Mucosa of rectum (tissue), 2 donors: ENCODE data around the gene ADORA2B.

Source experiments
- H3K27ac ChIP-seq, 2 donors: one replicate each; pipeline ENCODE4 v1.7.0; 2013; ENCODE audit warnings: inconsistent platforms in 2 of 2, low read depth in 2 of 2, low read length in 2 of 2
- H3K27me3 ChIP-seq, 2 donors: one replicate each; pipeline ENCODE4 v1.7.0; 2013; ENCODE audit warnings: low read length in 2 of 2; ENCODE audit not compliant: control insufficient read depth in 2 of 2, insufficient read depth in 2 of 2
- H3K36me3 ChIP-seq, 2 donors: one replicate each; pipeline ENCODE4 v1.7.0; 2013; ENCODE audit warnings: low read length in 2 of 2; ENCODE audit not compliant: control insufficient read depth in 2 of 2, insufficient read depth in 2 of 2
- H3K4me1 ChIP-seq, 2 donors: one replicate each; pipeline ENCODE4 v1.7.0; 2013; ENCODE audit warnings: low read length in 2 of 2, mild to moderate bottlenecking in 1 of 2; ENCODE audit not compliant: control insufficient read depth in 2 of 2, insufficient read depth in 2 of 2
- H3K4me3 ChIP-seq, 2 donors: one replicate each; pipeline ENCODE4 v1.7.0; 2013; ENCODE audit warnings: low read length in 2 of 2
- H3K9ac ChIP-seq, 2 donors: one replicate each; pipeline ENCODE4 v1.7.0; 2013; ENCODE audit warnings: low read length in 2 of 2, low read depth in 1 of 2, mild to moderate bottlenecking in 1 of 2
- H3K9me3 ChIP-seq, 2 donors: one replicate each; pipeline ENCODE4 v1.7.0; 2013; ENCODE audit warnings: low read length in 2 of 2; ENCODE audit not compliant: control insufficient read depth in 2 of 2
- donor health status: healthy.
- donor health status: Normal muscosa, but diverticular disease.

ADORA2B gene

GRCh38 chr17:15952048-15952532 lies 7.2 kb downstream of the ADORA2B start:
- Histone ChIP-seq H3K27ac (no peak overlapping the region), H3K4me3 (no peak overlapping the region), H3K36me3 (peaks cover 0 to 8% of the 10 kb centered on the region in 2 donors), H3K9me3 (no peaks in the 10 kb centered on the region), H3K27me3 (no peaks in the 10 kb centered on the region), H3K4me1 (peaks cover 12 to 18% of the 10 kb centered on the region in 2 donors), H3K9ac (no peak overlapping the region)

DNA sequence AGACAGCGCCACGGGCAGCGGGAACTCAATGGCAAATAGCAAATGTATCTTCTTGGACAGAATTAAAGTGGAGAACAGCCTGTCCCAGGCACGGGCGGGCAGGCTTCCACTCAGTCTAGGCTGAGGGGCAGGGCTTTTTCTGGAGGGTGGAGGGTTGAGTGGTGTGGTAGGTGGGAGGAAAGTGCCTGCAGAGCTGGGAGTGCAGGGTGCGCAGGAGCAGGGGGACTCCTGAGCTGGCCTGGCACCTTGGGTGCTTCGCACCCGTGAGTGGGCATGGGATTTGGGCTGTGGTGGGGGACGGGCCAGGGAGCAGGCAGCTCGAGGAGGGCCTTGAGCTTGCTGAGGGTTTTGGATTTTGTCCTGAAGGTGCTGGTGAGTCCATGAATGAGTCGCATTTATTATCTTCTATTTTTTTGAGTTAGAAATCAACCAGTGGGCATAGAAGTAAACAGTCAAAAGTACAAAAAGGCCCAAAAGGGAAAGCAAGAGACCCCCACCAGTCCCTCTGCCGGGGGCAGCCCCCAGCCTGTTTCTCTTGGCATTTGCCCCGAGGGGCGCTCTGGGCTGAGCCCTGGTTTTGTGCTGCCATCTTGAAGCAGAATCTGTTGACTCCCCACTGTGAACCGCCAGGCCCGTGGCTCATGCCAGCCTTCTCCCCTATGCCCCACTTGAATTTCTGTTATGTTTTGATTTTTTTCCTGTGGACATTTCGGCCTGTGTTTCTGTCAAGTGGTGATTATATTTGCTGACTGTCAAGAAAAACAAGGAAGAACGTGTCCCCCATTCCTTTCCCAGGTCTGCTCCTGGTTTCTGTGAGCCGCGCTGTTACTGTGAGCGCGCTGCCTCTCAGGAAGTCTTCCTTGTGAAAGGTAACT lies 8.2 kb downstream of the ADORA2B start:
- Histone ChIP-seq H3K4me3 (no peak overlapping the region), H3K27me3 (no peaks in the 10 kb centered on the region), H3K4me1 (peaks cover 4 to 11% of the 10 kb centered on the region in 2 donors), H3K36me3 (peaks cover 0 to 8% of the 10 kb centered on the region in 2 donors), H3K9me3 (no peaks in the 10 kb centered on the region), H3K9ac (no peak overlapping the region), H3K27ac (no peak overlapping the region)

DNA sequence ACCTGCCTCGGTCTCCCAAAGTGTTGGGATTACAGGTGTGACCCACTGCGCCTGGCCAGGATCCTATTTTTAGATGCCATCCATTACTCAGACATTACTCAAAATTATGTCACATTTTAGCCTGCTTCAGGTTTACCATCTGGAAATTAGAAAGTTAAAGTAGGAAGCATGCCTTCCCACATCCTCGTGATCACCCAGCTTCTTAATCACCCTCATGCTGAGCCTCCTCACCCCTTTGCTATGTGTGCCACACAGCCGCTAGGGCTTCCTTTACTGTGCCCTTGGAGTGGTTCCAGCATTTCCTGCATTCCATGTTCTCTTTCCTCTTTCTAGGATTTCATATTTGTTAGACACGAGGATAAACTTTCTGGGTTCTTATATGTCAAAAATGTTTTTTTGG lies 9.3 kb downstream of the ADORA2B start:
- peaks cover 0 to 8% of the 10 kb centered on the region in 2 donors for H3K36me3 ChIP-seq
- no peaks in the 10 kb centered on the region for H3K27me3 ChIP-seq
- peaks cover 0 to 9% of the 10 kb centered on the region in 2 donors for H3K4me1 ChIP-seq
- H3K27ac ChIP-seq = no peak overlapping the region
- H3K9ac ChIP-seq = no peak overlapping the region
- H3K9me3 ChIP-seq = no peaks in the 10 kb centered on the region
- H3K4me3 ChIP-seq = no peak overlapping the region

DNA sequence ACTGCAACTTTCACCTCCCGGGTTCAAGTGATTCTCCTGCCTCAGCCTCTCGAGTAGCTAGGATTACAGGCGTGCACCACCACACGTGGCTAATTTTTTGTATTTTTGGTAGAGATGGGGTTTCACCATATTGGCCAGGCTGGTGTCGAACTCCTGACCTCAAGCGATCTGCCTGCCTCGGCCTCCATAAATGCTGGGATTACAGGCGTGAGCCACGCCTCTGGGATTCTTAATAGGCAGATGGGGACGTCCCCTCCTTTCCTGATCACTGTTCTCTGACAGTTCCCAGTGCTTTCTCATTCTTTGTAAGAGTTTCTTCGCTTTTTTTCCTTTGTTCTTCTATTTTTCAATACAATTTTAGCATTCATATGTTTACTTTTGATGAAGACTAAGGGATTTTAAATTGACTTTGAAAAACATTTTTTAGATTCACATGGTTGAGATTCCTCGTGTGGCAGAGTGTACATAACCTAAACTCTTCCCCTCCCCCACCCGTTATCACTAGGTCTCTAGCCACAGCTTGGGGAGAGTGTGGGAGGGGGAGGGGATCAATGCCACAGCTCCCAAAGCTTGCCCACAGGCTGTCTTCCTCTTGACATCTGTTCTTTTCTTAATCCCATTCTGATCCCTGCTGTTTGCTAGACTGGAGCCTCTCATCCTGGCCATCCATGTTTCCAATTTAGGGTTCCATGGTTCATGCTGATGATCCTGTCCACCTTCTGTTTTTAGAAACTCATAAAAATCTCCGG lies 11.0 kb downstream of the ADORA2B start:
- H3K36me3 ChIP-seq = peaks cover 0 to 2% of the 10 kb centered on the region in 2 donors
- H3K9me3 ChIP-seq = no peaks in the 10 kb centered on the region
- no peak overlapping the region for H3K27ac ChIP-seq
- no peak overlapping the region for H3K4me3 ChIP-seq
- H3K9ac ChIP-seq = no peak overlapping the region
- H3K4me1 ChIP-seq = peaks cover 0 to 9% of the 10 kb centered on the region in 2 donors
- no peaks in the 10 kb centered on the region for H3K27me3 ChIP-seq

- Histone ChIP-seq H3K27ac (no peak overlapping the region), H3K36me3 (peaks cover 0 to 2% of the 10 kb centered on the region in 2 donors), H3K4me1 (peaks cover 0 to 9% of the 10 kb centered on the region in 2 donors), H3K9ac (no peak overlapping the region), H3K9me3 (no peaks in the 10 kb centered on the region), H3K4me3 (no peak overlapping the region), H3K27me3 (no peaks in the 10 kb centered on the region)
Measured at GRCh38 chr17:15957206-15957605, 12.3 kb downstream of the ADORA2B start.

GRCh38 chr17:15957608-15958307 lies 12.8 kb downstream of the ADORA2B start:
- peaks cover 0 to 2% of the 10 kb centered on the region in 2 donors for H3K36me3 ChIP-seq
- H3K4me1 ChIP-seq = peaks cover 0 to 7% of the 10 kb centered on the region in 2 donors
- no peak overlapping the region for H3K9ac ChIP-seq
- no peak overlapping the region for H3K4me3 ChIP-seq
- no peaks in the 10 kb centered on the region for H3K27me3 ChIP-seq
- peak overlapping the region in 1 of 2 donors; percentile 9 for H3K27ac ChIP-seq
- H3K9me3 ChIP-seq = no peaks in the 10 kb centered on the region

DNA sequence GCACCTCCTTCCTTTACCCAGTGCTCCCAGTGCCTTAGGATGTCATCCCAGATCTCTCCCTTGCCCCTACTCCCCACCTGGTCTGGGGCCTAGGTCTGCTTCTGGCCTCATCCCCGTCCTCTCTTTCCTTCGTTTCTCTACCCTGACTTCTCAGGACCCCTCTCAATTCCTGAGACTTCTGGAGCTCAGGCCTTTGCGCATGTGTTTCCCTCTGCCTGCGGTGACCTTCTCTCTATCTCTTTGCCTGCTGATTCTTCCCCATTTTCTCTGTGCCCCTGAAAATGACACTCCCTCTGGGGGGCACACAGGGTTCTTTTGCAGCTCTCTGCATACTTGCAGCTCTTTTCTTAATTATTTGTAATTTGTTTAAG lies 13.5 kb downstream of the ADORA2B start:
- peaks cover 0 to 7% of the 10 kb centered on the region in 2 donors for H3K4me1 ChIP-seq
- H3K9ac ChIP-seq = no peak overlapping the region
- no peaks in the 10 kb centered on the region for H3K27me3 ChIP-seq
- H3K27ac ChIP-seq = no peak overlapping the region
- peaks cover 0 to 2% of the 10 kb centered on the region in 2 donors for H3K36me3 ChIP-seq
- no peak overlapping the region for H3K4me3 ChIP-seq
- H3K9me3 ChIP-seq = no peaks in the 10 kb centered on the region

GRCh38 chr17:15963670-15964110 lies 18.8 kb downstream of the ADORA2B start:
- Histone ChIP-seq H3K4me1 (peaks cover 23 to 30% of the 10 kb centered on the region in 2 donors), H3K27ac (no peak overlapping the region), H3K27me3 (no peaks in the 10 kb centered on the region), H3K4me3 (no peak overlapping the region), H3K36me3 (no peaks in the 10 kb centered on the region), H3K9ac (no peak overlapping the region), H3K9me3 (no peaks in the 10 kb centered on the region)

DNA sequence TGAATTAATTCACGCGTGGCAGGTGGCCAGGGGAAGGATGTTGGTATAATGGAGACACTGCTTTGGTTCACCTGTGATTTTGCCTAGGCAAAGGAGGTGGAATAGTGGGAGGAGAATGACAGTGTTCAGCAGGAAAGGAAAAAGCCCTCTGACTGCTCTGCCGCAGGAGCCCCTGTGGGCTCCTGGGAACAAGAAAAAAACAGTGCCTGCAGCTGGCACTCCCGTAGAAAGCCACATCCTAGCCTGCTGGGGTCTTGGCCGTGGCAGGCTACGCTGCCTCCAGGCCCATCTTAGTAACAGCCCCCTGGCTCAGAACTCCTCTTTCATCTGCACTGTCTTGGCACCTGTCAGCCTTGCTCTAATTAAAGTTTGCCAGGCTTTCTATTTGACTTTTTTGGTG lies 20.6 kb downstream of the ADORA2B start:
- peak overlapping the region; percentile 76 to 86 for H3K27ac ChIP-seq
- H3K9ac ChIP-seq = peak overlapping the region in 1 of 2 donors; percentile 62

More for the DNA sequence above, 20.6 kb downstream of the ADORA2B start:
- peaks cover 23 to 27% of the 10 kb centered on the region in 2 donors for H3K4me1 ChIP-seq
- no peak overlapping the region for H3K4me3 ChIP-seq
- H3K36me3 ChIP-seq = no peaks in the 10 kb centered on the region
- no peaks in the 10 kb centered on the region for H3K27me3 ChIP-seq
- no peaks in the 10 kb centered on the region for H3K9me3 ChIP-seq
